ENCODE results near the gene GRAP2. TPM values are rescaled to one million over a fixed set of nuclear protein-coding genes. Genes with fewer than 3 reads are reported as not detected.

Gene GRAP2
- total and polyA plus RNA-seq, 2 of the 8 experiments (the other 6 are each of a cell fraction or from before 2014, with no cell fraction given): 0.08 TPM; not detected in 1

GRCh38 chr22:39859903-39860588 lies 40.8 kb upstream of the GRAP2 start (continued):
- TF ChIP-seq, protein P1, sequence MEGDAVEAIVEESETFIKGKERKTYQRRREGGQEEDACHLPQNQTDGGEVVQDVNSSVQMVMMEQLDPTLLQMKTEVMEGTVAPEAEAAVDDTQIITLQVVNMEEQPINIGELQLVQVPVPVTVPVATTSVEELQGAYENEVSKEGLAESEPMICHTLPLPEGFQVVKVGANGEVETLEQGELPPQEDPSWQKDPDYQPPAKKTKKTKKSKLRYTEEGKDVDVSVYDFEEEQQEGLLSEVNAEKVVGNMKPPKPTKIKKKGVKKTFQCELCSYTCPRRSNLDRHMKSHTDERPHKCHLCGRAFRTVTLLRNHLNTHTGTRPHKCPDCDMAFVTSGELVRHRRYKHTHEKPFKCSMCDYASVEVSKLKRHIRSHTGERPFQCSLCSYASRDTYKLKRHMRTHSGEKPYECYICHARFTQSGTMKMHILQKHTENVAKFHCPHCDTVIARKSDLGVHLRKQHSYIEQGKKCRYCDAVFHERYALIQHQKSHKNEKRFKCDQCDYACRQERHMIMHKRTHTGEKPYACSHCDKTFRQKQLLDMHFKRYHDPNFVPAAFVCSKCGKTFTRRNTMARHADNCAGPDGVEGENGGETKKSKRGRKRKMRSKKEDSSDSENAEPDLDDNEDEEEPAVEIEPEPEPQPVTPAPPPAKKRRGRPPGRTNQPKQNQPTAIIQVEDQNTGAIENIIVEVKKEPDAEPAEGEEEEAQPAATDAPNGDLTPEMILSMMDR (IDR thresholded peaks at IDR 0.05; ENCODE audit: control extremely low read depth in 1 of 3, insufficient read depth in 1 of 3, low read depth in 1 of 3, low read length in 3 of 3): no peak

Measured in H1 (cell line).